ENCODE measurements around the gene HHAT. TPM values are rescaled to one million over a fixed set of nuclear protein-coding genes. Genes with fewer than 3 reads are reported as not detected.

The HHAT gene
- polyA plus RNA-seq, 3 donors, result 1.1 to 1.6 (median 1.5) TPM

- no peak for TF ChIP-seq CTCF (IDR thresholded peaks at IDR 0.05)
- H3K4me1 ChIP-seq (ENCODE audit: control insufficient read depth in 1 of 2, insufficient read depth in 2 of 2, low read length in 2 of 2), result no peaks in the 10 kb centered on the region
- 83% methylated on average over 1 of the region's 7 CpGs for WGBS (ENCODE audit: insufficient coverage)
- H3K9ac ChIP-seq (ENCODE audit: insufficient read depth, low read length, poor library complexity, severe bottlenecking), result no peak overlapping the region
- H3K9me3 ChIP-seq (replicated peaks in 1 of 2; ENCODE audit: control insufficient read depth in 1 of 2, insufficient read depth in 1 of 2, low read length in 2 of 2), result no peaks in the 10 kb centered on the region
- H3K4me2 ChIP-seq (replicated peaks; ENCODE audit: extremely low read depth, low read length, poor library complexity, severe bottlenecking), result no peak overlapping the region
- Mint-ChIP-seq H3K27me3 (ENCODE audit: low read depth in 3 of 3) (peaks cover 0 to 3% (median 1%) of the 10 kb centered on the region in 3 donors), H3K9me3 (peaks cover 0 to 3% (median 0%) of the 10 kb centered on the region in 7 donors), H3K4me1 (no peaks in the 10 kb centered on the region), H3K27ac (no peak overlapping the region), H3K36me3 (no peaks in the 10 kb centered on the region), H3K4me3 (no peak overlapping the region)
- H2AFZ ChIP-seq (ENCODE audit: insufficient read depth, low read depth, low read length, poor library complexity, severe bottlenecking), result no peak overlapping the region
- no peaks in the 10 kb centered on the region for H3K79me2 ChIP-seq (ENCODE audit: insufficient read depth, low read length)
- no peak overlapping the region for H3K27ac ChIP-seq (ENCODE audit: low read depth in 1 of 2, low read length in 2 of 2)
- H3K36me3 ChIP-seq (replicated peaks in 1 of 2; ENCODE audit: control insufficient read depth in 1 of 2, insufficient read depth in 2 of 2, low read length in 2 of 2), result no peaks in the 10 kb centered on the region
- intact Hi-C loops (cut with micrococcal nuclease), result no loop called here
- no peak overlapping the region for H3K4me3 ChIP-seq (replicated peaks in 1 of 3; ENCODE audit: low read depth in 2 of 3, low read length in 3 of 3)
- H3K27me3 ChIP-seq (ENCODE audit: control insufficient read depth in 2 of 2, insufficient read depth in 2 of 2, low read length in 2 of 2), result no peaks in the 10 kb centered on the region
- no peaks in the 10 kb centered on the region for H4K20me1 ChIP-seq (ENCODE audit: insufficient read depth, low read length)
- DNase-seq, result no peak
These were observed 100.0 kb downstream of the HHAT start for GRCh38 chr1:210428696-210429095.

- H3K4me1 Mint-ChIP-seq, result no peaks in the 10 kb centered on the region
- H3K9me3 Mint-ChIP-seq, result no peaks in the 10 kb centered on the region
- intact Hi-C loops (cut with micrococcal nuclease), result no loop called here
- no peaks in the 10 kb centered on the region for H3K79me2 ChIP-seq (ENCODE audit: insufficient read depth, low read length)
- H3K4me1 ChIP-seq (ENCODE audit: control insufficient read depth in 1 of 2, insufficient read depth in 2 of 2, low read length in 2 of 2), result no peaks in the 10 kb centered on the region
- H3K27me3 ChIP-seq (ENCODE audit: control insufficient read depth in 2 of 2, insufficient read depth in 2 of 2, low read length in 2 of 2), result no peaks in the 10 kb centered on the region
- peaks cover 0 to 1% (median 0%) of the 10 kb centered on the region in 3 donors for H3K27me3 Mint-ChIP-seq (ENCODE audit: low read depth in 3 of 3)
- 100% methylated on average over 2 of the region's 4 CpGs for WGBS (ENCODE audit: insufficient coverage)
- H3K9ac ChIP-seq (ENCODE audit: insufficient read depth, low read length, poor library complexity, severe bottlenecking), result no peak overlapping the region
- no peak overlapping the region for H3K4me3 ChIP-seq (replicated peaks in 1 of 3; ENCODE audit: low read depth in 2 of 3, low read length in 3 of 3)
- no peaks in the 10 kb centered on the region for H3K9me3 ChIP-seq (replicated peaks in 1 of 2; ENCODE audit: control insufficient read depth in 1 of 2, insufficient read depth in 1 of 2, low read length in 2 of 2)
- H3K36me3 Mint-ChIP-seq, result no peaks in the 10 kb centered on the region
- no peak for DNase-seq
- H3K27ac Mint-ChIP-seq, result no peak overlapping the region
- no peak for TF ChIP-seq CTCF (IDR thresholded peaks at IDR 0.05)
- H3K4me2 ChIP-seq (replicated peaks; ENCODE audit: extremely low read depth, low read length, poor library complexity, severe bottlenecking), result no peak overlapping the region
- H3K27ac ChIP-seq (ENCODE audit: low read depth in 1 of 2, low read length in 2 of 2), result no peak overlapping the region
- no peak overlapping the region for H2AFZ ChIP-seq (ENCODE audit: insufficient read depth, low read depth, low read length, poor library complexity, severe bottlenecking)
- H4K20me1 ChIP-seq (ENCODE audit: insufficient read depth, low read length), result no peaks in the 10 kb centered on the region
- H3K36me3 ChIP-seq (replicated peaks in 1 of 2; ENCODE audit: control insufficient read depth in 1 of 2, insufficient read depth in 2 of 2, low read length in 2 of 2), result no peaks in the 10 kb centered on the region
- H3K4me3 Mint-ChIP-seq, result no peak overlapping the region
These were observed 105.5 kb downstream of the HHAT start for GRCh38 chr1:210434223-210434622.
